Activated CD8-positive, alpha-beta memory T cell treated with anti-CD3 and anti-CD28 coated beads, Interleukin-2, amount 50 U/mL, for 24 hours (primary cell): ENCODE measurements around the gene TBC1D9.

Experiments
- DNase-seq: peaks from one replicate; pipeline ENCODE4 v3.0.0-alpha.2; 2020; ENCODE audit errors: extremely low read depth

The TBC1D9 gene

DNA sequence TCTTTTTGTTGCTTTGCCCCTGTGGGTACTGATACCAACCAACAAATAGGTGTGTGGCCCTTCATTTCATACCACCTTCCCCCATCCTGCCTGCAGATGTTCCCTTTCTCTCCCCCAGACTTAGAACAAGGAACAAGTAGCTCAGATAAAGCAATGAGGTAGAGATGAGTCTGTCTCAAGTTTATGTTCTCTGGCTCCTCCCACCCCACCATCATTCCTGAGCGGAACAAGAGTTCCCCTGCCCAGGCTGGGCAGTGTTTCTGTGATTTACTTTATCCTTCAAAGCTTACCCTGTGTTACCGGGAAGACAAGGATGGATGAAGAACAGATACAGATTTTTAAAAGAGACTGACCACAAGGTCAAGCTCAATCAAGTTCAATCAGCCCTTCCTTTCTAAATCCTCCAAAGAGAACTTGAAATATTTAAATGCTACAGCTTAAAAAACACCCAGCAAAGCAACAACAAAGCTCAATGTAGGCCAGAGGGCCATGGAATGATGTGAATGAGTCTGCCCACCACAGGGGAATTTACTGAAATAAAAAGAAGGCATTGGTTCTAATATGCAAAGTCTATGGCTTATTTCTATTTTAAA, 107.4 kb downstream of the TBC1D9 start:
- DNase-seq, result no peak

DNA sequence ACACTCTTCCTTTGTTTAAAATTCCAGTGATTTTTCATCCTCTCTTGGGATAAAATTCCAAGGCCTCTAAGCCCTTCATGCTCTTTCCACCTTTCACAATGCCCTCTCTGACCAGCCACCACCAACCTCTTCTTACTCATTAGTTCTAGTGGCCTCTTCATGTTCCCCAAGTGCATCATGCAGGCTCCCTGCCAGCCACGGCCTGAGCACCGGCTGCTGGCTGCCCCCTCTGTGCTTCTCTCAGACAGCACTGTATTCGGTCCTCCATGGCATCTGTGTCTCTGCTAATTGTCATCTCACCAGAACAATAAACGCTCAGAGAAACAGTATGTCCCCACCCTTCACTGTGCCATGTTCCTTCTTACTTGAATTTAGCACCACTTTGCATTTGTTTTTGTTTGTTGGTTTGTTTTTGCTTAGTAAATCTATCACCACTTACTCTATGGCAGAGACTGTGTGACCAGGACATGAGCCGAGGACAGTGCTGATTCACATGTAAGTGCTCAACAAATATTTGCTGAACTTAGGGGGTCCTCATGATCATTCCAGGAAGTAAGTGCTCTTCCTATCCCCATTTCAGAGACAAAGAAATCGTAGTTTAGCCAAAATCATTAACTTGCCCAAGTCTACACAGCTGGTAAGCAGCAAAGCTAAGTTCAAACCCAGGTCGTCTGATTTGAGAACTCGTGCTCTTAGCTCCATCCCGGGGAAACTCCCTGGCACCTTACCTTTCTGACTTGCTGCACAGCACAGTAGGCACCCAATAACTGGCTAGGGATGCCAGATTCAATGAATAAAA, 110.4 kb downstream of the TBC1D9 start:
- DNase-seq, result no peak

DNA sequence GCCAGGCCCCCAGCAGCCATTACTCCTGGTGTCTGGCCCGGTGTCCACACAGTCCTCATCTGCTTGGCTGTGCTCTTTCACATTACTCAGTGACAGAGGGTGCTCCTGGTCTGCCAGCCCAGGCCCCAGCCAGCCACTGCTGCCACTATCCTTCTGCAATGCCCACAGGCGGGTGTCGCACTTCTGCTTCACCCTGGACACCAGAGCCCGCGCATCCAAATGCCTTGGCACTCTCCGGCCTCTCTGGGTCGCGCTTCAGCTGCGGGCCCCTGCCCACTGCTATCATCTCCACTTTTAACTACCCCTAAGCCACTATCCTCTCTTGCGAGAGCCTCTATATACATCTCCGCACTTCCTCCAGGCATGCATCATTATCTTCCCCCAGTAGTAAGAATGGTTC, 111.0 kb downstream of the TBC1D9 start:
- DNase-seq, result no peak

DNA sequence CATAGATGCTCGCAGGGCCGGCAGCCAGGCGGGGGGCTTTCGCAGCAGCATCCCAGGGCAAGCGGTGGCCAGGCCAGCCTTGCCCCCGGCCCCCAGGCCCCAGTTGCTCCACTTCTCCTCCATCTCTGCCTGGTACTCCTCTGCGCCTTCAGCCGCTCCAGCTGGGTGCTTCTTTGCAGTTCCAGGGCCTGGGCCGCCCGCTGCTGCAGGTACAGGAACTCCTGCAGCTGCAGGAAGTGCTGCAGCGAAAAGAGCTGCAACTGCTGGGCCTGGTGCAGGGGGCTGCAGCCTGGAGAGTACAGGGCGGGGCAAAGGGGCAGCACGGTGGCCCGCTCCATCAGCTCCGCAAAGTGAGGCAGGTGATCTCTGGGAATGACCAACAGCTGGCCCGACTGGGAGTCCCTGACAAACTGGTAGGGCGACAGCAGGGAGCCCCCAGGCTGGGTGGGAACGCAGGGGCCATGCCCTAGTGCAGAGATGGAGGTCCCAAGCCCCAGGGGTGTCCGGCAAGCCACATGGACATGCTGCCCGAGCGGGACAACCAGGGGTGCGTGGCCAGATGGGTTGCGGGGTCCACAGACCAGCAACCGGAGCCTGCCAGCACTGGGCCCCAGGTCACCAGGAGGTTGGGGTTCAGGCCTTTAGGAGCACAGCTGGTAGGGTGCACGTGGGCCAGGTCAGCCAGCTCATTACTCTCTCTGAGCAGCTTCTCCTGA, 111.6 kb downstream of the TBC1D9 start:
- DNase-seq, result no peak

- no peak for DNase-seq
These were observed 112.6 kb downstream of the TBC1D9 start for GRCh38 chr4:140643571-140644055.

DNA sequence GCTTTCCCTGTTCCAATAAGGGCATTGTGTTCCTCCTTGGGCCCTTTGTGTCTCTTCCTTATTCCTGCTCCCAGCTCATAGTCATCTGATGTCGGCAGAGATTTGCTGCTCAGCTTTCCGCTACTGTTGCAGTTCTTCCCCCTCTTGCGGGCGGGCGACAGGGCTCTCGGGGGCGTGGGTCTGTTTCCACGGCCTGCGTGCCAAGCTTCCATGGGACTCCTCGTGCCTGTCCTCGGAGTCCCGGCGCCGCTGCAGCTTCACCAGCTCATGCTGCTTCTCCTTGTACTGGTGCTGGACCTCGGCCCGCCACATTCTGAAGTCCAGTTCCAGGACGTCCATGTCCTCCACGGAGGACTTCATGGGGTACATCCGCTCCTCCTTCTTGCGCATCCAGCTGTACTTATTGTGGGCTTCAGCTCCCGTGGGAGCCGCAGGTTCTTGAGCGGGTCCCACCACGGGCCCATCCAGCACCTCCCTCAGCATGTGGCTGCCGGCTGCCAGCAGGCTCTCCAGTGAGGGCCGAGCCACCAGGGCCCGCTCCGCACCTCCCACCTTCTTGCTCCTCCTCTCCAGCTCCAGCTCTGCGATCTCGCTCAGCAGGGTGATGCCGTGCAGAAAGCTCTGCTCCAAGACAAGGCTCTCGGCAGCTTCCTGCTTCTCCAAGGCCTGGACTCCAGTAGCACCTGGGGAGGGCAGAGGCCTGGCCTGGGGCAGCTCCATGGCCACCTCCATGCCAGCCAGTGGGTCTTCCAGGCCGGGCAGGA, 113.3 kb downstream of the TBC1D9 start:
- no peak for DNase-seq

DNA sequence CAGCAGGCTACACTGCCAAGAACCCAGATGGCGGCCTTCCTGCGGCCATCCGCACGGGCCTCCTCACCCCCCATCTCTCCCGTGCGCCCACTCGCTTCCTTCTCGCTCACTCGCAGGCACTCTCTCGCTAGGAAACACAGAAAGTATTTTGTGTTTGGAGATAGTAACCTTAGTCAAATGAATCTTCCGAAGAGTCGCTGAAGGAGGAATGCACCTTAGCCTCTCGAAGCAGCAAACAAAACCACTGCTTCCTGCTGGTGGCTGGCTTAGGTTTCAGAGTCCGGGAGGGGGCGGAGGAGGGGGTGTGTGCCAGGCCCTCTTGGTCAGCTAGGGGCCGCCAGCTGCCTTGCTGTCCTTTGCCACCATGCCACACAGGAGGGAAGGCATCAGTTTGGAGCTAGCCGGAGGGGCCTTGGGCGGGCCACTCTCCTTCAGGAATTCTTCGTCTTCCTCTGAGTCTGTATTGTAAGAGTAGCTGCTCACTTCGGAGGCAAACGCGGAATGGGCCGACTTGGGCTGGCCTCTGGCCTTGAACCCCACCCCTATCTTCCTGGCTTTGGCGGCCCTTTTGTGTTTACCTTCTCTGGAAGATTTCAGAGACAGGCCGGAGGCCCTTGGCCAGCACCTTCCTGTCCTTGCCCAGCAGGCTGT, 114.3 kb downstream of the TBC1D9 start:
- DNase-seq, result no peak

- no peak for DNase-seq
These were observed 115.1 kb downstream of the TBC1D9 start for GRCh38 chr4:140641105-140641555.

- DNase-seq, result no peak
These were observed 115.9 kb downstream of the TBC1D9 start for GRCh38 chr4:140640150-140640748.

DNA sequence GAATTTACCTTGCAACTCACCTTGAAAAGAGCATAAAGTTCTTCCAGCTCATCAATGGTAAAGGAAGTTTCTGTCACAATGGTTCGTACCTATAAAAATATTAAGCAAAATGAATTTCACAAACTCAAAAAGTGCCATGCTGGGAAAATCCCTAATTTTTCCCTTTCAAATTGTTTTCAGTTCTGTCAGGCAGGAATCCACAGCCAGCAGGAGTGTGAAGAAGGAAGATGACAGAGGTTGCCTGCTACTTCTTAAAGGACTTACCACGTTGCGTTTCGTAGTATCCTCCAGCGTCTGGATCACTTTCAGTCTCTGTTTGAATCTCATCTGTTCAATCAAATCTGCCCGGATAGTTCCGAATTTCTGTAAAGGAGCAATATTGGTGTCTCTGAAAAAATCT, 117.1 kb downstream of the TBC1D9 start:
- no peak for DNase-seq

GRCh38 chr4:140637836-140638235, 118.3 kb downstream of the TBC1D9 start:
- no peak for DNase-seq

GRCh38 chr4:140635606-140636005, 120.6 kb downstream of the TBC1D9 start:
- no peak for DNase-seq

GRCh38 chr4:140633951-140634350, 122.2 kb downstream of the TBC1D9 start:
- DNase-seq, result no peak

DNA sequence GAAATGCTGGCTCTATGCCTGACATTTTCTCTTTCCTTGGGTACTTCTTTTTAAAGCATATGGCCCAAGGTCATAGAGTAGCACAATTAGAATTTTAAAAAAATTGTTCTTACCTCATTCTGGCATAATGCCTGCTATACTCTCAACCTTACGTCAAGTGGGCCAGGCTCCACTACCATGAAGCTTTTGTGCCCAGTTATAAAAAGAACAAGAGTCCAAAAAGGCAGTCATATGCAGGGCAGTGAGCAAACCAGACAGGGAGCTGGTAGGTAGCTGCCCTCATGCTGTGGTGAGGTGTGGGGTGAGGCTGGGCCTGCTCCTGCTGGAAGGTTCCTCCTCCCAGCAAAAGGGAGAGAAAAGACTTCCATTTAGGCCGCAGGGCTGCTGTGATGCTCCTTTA, 123.1 kb downstream of the TBC1D9 start:
- no peak for DNase-seq

- DNase-seq, result no peak
These were observed 125.9 kb downstream of the TBC1D9 start for GRCh38 chr4:140630246-140630645.

DNA sequence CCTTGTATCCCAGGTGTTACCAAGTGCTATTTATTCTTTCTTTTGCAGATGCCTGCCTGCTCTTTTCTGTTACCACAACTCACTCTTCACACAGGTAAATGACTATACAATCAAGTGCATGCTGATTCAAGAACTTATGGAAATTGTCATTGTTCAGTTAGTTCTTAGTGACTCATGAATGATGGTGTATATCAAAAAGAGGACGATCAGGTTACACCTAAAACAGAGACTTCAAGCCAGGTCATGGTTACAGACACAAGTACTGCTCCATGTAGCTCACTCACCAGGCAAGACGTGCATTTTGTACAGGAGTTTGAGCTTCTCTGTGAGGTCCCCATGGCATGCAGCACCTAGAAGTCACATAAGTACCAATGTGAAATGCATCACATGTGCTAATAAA, 128.2 kb downstream of the TBC1D9 start:
- DNase-seq, result no peak

DNA sequence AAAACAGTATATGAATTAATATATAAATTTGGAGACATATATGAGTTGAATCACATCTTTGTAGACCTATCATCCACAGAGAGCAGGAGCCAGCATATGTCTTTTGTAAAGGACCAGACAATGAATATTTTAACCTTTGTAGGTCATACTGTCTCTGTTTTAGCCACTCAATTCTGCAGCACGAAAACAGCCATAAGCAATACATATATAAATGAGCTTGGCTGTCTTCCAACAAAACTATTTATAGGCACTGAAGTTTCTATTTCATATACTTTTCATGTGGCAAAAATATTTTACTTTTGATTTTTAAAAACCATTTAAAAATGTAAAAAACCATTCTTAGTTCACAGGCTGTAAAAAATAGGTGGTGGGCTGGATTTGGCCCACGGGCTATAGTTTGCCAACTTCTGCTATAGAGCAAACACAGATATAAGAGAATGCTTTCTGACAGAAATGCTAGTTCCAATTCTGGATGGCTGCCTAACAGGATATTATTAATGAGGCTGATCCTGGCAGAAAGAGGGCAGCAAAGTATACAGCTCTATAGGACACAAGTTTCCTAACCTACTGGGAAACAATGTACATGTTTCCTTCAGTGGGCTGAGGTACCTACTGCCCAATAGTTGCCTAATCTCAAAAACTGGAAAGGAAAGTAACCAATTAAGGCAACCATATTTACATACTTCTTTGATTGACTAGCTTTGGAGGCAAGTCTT, 129.4 kb downstream of the TBC1D9 start:
- no peak for DNase-seq

DNA sequence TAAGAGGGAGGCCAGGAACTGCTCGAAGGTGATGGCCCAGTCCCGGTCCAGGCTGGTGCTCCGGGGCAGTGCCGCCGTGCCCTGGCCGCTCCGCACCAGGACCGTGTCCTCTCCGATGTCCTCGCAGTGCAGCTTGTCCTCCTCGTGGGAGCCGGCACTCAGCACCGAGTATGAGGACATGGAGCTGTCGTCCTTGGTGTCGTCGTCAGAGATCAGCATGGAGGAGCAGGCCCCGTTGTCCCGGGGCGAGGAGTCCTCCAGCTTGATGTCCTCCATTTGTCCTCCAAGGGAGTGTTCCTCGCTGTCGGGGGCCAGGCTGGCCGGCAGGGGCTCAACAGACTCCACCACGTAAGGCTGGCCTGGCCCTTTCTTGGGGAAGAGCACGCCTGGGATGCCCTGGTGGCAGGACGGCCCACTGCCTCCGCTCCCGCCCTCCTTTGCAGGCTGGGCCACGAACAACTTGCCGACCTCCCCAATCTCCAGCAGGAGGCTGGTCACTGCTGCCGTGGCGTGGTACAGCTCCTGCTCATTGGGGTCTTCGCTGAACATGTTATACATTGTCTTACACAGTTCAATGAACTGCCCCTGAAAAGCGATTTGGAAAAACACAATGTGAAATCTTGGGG, 133.7 kb downstream of the TBC1D9 start:
- DNase-seq, result no peak

DNA sequence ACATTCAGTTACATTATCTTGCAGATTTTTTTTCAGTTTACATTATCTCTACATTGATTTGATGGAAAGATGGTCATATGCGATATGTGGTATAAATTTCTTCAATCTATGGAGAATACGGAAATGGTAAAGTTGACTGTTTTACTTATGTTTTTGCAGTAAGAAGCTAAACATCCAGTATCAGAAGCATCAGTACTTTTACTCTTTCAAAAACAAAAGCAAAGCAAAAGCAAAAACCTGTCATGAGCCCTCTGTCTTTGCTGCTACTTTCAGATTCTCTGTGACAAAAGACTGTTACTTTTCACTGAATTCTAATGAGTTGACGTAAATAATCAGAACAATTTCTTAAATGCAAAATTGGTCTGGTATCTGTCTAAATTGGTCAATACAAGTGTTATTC, 135.0 kb downstream of the TBC1D9 start:
- DNase-seq, result no peak
